ENCODE data around the gene PHYHD1. TPM values are rescaled to one million over a fixed set of nuclear protein-coding genes. Genes with fewer than 3 reads are reported as not detected.
"Not testable (repeated sequence)": the region's sequence is repeated elsewhere in the genome, so short reads cannot be mapped to it uniquely, and the experiment has no call there.

Gene PHYHD1
- total RNA-seq, 1 donor from 2014 or later = 6.0 TPM

DNA sequence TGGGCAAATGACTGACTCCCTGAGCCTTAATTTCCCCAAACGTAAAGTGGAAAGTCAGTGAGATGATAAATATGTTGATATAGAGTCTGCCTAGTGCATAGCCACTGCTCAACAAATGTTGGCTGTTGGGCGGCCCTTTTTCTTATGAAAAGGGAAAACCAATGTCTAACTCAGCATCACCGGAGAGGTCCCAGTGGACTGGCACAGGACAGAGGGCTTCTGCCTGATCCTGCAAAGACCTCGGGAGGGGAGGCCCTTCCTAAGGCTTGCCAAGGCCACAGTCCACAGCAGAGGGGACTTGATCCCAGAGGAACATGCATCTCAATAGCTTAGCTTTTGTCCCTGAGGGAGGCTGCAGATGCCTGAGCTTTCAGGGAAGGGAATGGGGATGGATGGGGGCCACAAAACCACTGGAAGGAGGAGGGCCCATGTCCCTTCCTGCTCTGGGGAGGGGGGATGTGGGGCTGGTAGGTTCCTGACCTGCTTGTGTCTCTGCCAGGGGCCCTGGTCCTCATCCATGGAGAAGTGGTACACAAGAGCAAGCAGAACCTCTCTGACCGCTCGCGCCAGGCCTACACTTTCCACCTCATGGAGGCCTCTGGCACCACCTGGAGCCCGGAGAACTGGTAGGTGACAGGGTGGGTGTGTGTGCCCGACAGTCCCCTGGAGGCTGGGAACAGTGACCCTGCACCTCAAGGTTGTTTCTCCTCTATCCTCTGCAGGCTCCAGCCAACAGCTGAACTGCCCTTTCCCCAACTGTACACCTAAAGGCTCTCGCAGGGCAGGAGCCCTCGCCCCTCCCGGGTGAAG lies 20.4 kb downstream of the PHYHD1 start:
- Mint-ChIP-seq H3K4me1 (ENCODE audit: unreplicated experiment) (peaks cover 6% of the 10 kb centered on the region), H3K9me3 (ENCODE audit: unreplicated experiment) (no peaks in the 10 kb centered on the region), H3K27me3 (ENCODE audit: unreplicated experiment) (no peaks in the 10 kb centered on the region), H3K27ac (ENCODE audit: unreplicated experiment) (no peak overlapping the region), H3K36me3 (ENCODE audit: unreplicated experiment) (no peaks in the 10 kb centered on the region), H3K4me3 (ENCODE audit: unreplicated experiment) (no peak overlapping the region)
- TF ChIP-seq, protein P1, sequence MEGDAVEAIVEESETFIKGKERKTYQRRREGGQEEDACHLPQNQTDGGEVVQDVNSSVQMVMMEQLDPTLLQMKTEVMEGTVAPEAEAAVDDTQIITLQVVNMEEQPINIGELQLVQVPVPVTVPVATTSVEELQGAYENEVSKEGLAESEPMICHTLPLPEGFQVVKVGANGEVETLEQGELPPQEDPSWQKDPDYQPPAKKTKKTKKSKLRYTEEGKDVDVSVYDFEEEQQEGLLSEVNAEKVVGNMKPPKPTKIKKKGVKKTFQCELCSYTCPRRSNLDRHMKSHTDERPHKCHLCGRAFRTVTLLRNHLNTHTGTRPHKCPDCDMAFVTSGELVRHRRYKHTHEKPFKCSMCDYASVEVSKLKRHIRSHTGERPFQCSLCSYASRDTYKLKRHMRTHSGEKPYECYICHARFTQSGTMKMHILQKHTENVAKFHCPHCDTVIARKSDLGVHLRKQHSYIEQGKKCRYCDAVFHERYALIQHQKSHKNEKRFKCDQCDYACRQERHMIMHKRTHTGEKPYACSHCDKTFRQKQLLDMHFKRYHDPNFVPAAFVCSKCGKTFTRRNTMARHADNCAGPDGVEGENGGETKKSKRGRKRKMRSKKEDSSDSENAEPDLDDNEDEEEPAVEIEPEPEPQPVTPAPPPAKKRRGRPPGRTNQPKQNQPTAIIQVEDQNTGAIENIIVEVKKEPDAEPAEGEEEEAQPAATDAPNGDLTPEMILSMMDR (IDR thresholded peaks at IDR 0.05) = no peak
- DNase-seq (ENCODE audit: extremely low spot score, unreplicated experiment) = no peak

DNA sequence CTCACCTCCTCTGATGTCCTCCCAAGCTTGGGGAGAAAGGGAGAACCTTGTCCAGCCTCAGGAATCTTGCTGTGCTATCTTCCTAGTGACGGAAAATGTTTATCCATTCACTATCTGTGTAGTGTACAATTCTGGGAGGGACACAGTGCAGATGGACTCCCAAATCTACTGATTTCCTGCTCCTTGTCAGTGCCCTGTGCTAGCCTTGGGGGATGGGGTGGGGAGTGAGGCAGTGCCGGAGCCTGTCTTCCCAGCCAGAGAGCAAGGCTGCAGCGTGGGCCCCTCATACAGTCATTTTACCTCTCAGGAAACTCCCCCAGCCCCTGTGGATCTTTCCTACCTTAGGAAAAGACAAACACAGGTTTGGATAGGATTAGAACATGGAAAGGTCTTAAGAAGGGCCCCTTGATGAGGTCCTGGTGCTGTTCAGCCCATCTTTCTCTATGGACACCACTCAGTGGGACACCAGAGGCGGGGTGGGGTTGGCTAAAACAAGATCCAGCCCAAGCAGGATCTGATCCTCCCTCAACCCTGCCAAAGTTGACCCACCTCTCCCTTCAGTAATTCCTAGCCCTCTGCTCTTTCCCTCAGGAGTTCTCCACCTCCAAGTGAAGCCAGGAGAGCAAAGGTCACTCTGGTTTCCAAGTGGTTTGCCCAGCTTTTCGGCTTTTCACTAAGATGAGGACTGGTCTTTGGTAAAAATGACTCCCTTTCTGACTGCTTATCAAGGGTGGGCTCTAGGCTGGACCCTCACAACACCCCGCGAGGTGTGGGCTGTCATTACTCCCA lies 23.2 kb downstream of the PHYHD1 start:
- Mint-ChIP-seq H3K36me3 (ENCODE audit: unreplicated experiment) (no peaks in the 10 kb centered on the region), H3K27me3 (ENCODE audit: unreplicated experiment) (no peaks in the 10 kb centered on the region), H3K4me3 (ENCODE audit: unreplicated experiment) (no peak overlapping the region), H3K27ac (ENCODE audit: unreplicated experiment) (no peak overlapping the region), H3K4me1 (ENCODE audit: unreplicated experiment) (peaks cover 22% of the 10 kb centered on the region), H3K9me3 (ENCODE audit: unreplicated experiment) (no peaks in the 10 kb centered on the region)
- no peak for DNase-seq (ENCODE audit: extremely low spot score, unreplicated experiment)
- TF ChIP-seq, protein P1 (IDR thresholded peaks at IDR 0.05) = no peak

DNA sequence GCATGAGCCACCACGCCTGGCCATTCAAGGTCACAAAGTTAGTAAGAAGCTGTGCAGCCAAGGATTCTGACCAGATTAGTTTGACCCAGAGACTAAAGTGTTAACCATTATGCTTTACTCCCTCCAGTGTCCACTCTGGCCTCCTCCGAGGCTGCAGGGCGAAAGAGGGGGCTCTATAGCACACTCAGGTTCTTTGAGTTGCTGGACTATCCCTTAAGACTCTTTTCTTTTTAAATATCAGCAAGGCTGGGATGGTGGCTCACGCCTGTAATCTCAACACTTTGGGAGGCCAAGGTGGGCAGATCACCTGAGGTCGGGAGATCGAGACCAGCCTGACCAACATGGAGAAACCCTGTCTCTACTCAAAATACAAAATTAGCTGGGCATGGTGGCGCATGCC lies 24.2 kb downstream of the PHYHD1 start:
- not testable (repeated sequence) for H3K27me3 Mint-ChIP-seq (ENCODE audit: unreplicated experiment); H3K4me3 Mint-ChIP-seq (ENCODE audit: unreplicated experiment); H3K9me3 Mint-ChIP-seq (ENCODE audit: unreplicated experiment); H3K27ac Mint-ChIP-seq (ENCODE audit: unreplicated experiment); H3K36me3 Mint-ChIP-seq (ENCODE audit: unreplicated experiment); DNase-seq (ENCODE audit: extremely low spot score, unreplicated experiment)
- peaks cover 22% of the 10 kb centered on the region for H3K4me1 Mint-ChIP-seq (ENCODE audit: unreplicated experiment)

DNA sequence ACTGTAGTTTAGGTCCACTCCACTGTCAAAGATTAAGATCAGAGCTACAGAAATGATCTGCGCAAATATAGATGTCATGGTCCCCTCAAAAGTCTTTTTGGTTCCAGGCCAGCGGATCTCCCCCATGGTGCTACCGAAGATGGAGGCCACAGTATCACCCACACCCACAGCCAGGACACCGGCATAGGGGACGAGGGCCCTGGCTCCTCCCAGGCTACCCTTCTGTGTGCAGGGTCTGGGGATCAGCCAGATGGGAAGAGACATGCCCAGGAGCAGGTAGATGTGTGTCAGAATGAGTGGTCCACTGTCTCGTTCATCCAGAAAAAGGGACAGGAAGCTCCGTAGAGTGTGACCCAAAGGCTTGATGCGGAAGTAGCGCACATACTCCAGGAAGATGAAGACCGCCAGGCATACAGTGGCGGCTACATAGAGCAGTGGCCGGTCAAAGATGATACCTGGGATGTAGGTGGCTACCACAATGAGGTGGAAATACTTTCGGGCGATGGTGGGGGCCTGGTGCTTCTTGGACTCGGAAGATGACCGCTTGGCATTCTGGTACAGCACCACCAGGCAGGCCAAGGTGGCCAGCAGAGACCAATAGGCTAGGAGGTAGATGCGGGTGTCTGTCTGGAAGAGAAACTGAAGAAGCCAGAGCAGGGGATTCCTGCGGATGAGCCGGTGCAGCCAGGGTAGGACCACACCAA lies 25.2 kb downstream of the PHYHD1 start:
- Mint-ChIP-seq H3K9me3 (ENCODE audit: unreplicated experiment) (no peaks in the 10 kb centered on the region), H3K27ac (ENCODE audit: unreplicated experiment) (peak overlapping the region; percentile 94), H3K27me3 (ENCODE audit: unreplicated experiment) (no peaks in the 10 kb centered on the region), H3K36me3 (ENCODE audit: unreplicated experiment) (peaks cover 2% of the 10 kb centered on the region), H3K4me1 (ENCODE audit: unreplicated experiment) (peaks cover 22% of the 10 kb centered on the region), H3K4me3 (ENCODE audit: unreplicated experiment) (peak overlapping the region; percentile 97)
- no peak for DNase-seq (ENCODE audit: extremely low spot score, unreplicated experiment)
- TF ChIP-seq, protein P1 (IDR thresholded peaks at IDR 0.05) = no peak

DNA sequence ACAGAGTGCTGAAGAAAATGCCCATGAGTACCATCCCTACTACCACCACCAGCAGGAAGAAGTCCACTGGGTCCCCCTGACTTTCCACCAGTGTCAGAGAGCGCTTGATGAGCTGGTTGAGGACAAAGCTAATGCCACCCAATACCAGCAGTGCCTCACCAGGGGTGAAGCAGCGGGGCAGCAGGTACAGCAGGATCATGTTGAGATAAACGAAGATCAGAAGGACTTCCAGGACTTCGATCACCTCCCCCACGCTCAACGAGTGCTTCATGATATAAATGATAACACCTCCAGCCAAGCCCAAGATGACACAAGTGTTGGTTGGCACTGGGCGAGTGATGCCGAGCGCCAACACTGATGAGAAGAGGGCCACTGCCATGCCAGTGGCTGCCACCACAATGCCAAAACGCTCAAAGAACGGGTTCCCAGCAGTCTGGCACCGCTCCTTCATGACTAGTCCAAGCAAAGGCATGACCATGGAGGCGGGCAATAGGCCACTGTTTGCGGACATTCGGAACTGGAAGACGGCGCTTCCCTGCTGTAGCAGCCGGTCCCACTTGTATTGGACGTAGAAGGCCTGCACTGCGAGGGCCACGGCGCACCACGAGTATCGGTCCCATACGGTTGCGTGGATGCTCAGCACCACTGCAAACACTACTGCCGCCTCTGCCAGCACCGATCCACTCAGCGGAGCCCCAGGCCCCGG lies 25.9 kb downstream of the PHYHD1 start:
- Mint-ChIP-seq H3K27me3 (ENCODE audit: unreplicated experiment) (no peaks in the 10 kb centered on the region), H3K4me1 (ENCODE audit: unreplicated experiment) (peaks cover 22% of the 10 kb centered on the region), H3K9me3 (ENCODE audit: unreplicated experiment) (no peaks in the 10 kb centered on the region), H3K27ac (ENCODE audit: unreplicated experiment) (peak overlapping the region; percentile 94), H3K36me3 (ENCODE audit: unreplicated experiment) (peaks cover 2% of the 10 kb centered on the region), H3K4me3 (ENCODE audit: unreplicated experiment) (peak overlapping the region; percentile 97)
- no peak for DNase-seq (ENCODE audit: extremely low spot score, unreplicated experiment)
- TF ChIP-seq, protein P1 (IDR thresholded peaks at IDR 0.05) = no peak
